ENCODE results near the gene PTPRN.
"Not testable (repeated sequence)": the region's sequence is repeated elsewhere in the genome, so short reads cannot be mapped to it uniquely, and the experiment has no call there.

Gene PTPRN

GRCh38 chr2:219327719-219328118 is 18.5 kb upstream of the PTPRN start:
- intact Hi-C loops (cut with micrococcal nuclease) = no loop called here
- H3K27me3 Mint-ChIP-seq = peaks cover 82% of the 10 kb centered on the region
- peaks cover 35% of the 10 kb centered on the region for H3K4me1 Mint-ChIP-seq (ENCODE audit: low read depth)
- H3K4me3 Mint-ChIP-seq = no peak overlapping the region
- no peak overlapping the region for H3K27ac Mint-ChIP-seq
- no peaks in the 10 kb centered on the region for H3K9me3 Mint-ChIP-seq
- no peaks in the 10 kb centered on the region for H3K36me3 Mint-ChIP-seq (ENCODE audit: low read depth)

DNA sequence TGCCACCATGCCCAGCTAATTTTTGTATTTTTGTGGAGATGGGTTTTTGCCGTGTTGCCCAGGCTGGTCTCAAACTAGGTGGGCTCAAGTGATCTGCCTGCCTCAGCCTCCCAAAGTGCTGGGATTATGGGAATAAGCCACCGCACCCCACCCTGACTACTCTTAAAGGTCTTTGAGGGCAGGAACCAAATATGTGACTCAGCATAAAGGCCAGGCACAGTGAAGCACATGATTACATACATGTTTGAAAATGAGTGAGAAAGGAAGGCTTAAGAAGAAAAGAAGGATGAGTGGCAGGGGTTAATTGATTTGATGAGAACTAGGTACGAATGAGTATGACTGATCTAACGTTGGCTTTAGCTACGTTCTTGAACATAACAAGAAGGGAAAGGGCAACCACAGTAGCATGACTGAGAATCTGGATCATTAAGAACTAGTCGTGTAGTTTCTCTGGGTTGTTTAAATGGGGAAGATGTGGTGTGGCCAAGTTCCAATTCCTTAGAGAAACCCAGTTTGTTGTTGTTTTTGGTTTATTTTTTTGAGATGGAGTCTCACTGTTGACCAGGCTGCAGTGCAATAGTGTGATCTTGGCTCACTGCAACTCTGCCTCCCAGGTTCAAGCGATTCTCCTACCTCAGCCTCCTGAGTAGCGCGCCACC is 16.6 kb upstream of the PTPRN start:
- Mint-ChIP-seq H3K9me3 (no peaks in the 10 kb centered on the region), H3K4me1 (ENCODE audit: low read depth) (peaks cover 17% of the 10 kb centered on the region), H3K36me3 (ENCODE audit: low read depth) (no peaks in the 10 kb centered on the region), H3K27ac (no peak overlapping the region), H3K27me3 (peaks cover 78% of the 10 kb centered on the region), H3K4me3 (no peak overlapping the region)
- intact Hi-C loops (cut with micrococcal nuclease) = no loop called here

GRCh38 chr2:219325136-219325535 is 15.9 kb upstream of the PTPRN start:
- peaks cover 75% of the 10 kb centered on the region for H3K27me3 Mint-ChIP-seq
- H3K4me1 Mint-ChIP-seq (ENCODE audit: low read depth) = peaks cover 17% of the 10 kb centered on the region
- no peak overlapping the region for H3K27ac Mint-ChIP-seq
- intact Hi-C loops (cut with micrococcal nuclease) = no loop called here
- no peak overlapping the region for H3K4me3 Mint-ChIP-seq
- no peaks in the 10 kb centered on the region for H3K9me3 Mint-ChIP-seq
- H3K36me3 Mint-ChIP-seq (ENCODE audit: low read depth) = no peaks in the 10 kb centered on the region

DNA sequence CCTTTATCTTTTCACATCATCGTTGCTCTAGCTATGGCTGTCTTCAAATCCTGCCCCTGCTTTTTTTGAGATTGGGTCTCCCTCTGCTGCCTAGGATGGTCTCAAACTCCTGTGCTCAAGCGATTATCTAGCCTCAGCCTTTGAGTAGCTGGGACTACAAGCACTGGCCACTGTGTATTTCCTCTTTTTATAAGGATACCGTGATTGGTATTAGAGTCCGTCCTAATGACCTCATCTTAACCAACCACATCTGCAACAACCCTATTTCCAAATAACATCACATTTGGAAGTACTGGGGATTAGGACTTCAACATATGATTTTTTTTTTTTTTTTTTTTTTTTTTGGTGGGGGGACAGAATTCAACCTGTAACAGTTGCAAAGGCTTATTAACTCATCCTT is 14.2 kb upstream of the PTPRN start:
- Mint-ChIP-seq H3K4me1 (ENCODE audit: low read depth) (peaks cover 17% of the 10 kb centered on the region), H3K4me3 (no peak overlapping the region), H3K9me3 (no peaks in the 10 kb centered on the region), H3K27ac (peak overlapping the region; percentile 26), H3K27me3 (peaks cover 65% of the 10 kb centered on the region), H3K36me3 (ENCODE audit: low read depth) (no peaks in the 10 kb centered on the region)
- intact Hi-C loops (cut with micrococcal nuclease) = no loop called here

DNA sequence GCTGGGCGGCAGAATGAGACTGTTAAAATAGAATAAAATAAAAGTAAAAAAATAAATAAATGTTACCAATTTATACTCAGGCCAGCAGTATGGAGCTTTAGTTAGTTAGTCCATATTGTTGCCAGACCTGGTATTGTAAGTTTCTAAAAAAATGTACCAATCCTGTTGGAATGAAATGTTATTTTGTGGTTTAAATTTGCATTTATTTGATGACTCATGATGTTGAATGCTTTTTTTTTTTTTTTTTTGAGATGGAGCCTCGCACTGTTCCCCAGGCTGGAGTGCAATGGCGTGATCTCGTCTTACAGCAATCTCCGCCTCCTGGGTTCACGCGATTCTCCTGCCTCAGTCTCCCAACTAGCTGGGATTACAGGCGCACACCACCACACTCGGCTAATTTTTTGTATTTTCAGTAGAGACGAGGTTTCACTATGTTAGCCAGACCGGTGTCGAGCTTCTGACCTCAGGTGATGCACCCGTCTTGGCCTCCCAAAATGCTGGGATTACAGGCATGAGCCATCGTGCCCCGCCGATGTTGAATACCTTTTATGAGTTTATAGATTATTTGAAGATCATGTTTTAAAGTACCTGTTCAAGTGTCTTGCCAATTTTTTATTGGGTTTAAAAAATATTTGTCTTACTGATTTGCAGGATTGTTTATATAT is 5.7 kb upstream of the PTPRN start:
- no peaks in the 10 kb centered on the region for H3K9me3 Mint-ChIP-seq
- no peaks in the 10 kb centered on the region for H3K36me3 Mint-ChIP-seq (ENCODE audit: low read depth)
- H3K4me1 Mint-ChIP-seq (ENCODE audit: low read depth) = no peaks in the 10 kb centered on the region
- H3K27ac Mint-ChIP-seq = no peak overlapping the region
- H3K27me3 Mint-ChIP-seq = peaks cover 26% of the 10 kb centered on the region
- intact Hi-C loops (cut with micrococcal nuclease) = no loop called here
- no peak overlapping the region for H3K4me3 Mint-ChIP-seq

- peaks cover 46% of the 10 kb centered on the region for H3K27me3 Mint-ChIP-seq
- H3K9me3 Mint-ChIP-seq; H3K27ac Mint-ChIP-seq; intact Hi-C loops (cut with micrococcal nuclease); H3K4me3 Mint-ChIP-seq; H3K36me3 Mint-ChIP-seq (ENCODE audit: low read depth); H3K4me1 Mint-ChIP-seq (ENCODE audit: low read depth): not testable (repeated sequence)
These were observed 3.6 kb upstream of the PTPRN start for GRCh38 chr2:219312683-219313263.

DNA sequence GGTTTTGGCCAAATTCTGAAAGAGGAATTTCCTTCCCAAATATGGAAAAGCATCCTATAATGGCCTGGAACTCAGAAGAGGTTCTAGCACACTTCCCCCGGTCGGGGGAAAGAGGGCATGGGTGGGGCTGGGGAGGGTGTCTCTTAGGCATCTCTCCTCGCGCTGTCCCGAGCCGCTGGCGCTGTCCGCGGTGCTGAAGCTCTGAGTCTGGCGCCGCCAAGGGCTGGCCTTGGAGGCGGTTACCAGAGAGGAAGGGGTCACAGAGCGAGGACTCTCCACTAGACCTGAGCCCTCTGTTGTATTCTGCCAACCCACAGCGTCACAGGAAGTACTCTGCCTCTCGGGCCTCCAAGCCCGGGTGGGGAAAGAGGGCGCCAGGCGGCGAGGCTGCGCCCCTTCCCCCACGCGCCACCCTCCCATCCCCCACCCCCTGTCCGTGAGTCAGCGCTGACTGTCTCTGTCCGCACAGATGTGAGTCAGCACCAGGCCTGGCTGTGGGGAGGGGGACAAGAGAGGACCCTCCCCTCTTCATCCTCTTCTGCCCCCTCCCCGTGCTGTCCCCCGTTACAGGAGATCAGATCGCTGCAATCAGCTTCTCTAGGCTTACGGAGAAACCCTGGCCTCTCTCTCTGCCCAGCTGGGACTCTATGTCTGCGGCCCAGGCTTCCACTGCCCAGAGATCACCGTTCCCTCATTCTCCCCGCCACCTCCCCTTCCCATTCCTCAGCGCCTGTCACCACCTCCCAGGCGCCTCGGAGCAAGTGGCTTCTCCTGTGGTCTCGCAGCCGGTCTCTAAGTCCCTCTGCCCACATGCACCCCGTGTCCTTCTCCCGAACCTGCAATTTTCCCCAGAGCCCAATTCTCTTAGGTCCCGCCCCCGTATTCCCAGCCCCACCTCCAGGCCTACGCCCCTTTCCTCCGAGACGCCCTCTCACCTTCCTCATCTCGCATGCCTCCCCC is 779 bp downstream of the PTPRN start:
- Mint-ChIP-seq H3K4me3 (no peak overlapping the region), H3K4me1 (ENCODE audit: low read depth) (peaks cover 10% of the 10 kb centered on the region), H3K36me3 (ENCODE audit: low read depth) (no peaks in the 10 kb centered on the region), H3K27ac (no peak overlapping the region), H3K9me3 (no peaks in the 10 kb centered on the region), H3K27me3 (peaks cover 66% of the 10 kb centered on the region)
- intact Hi-C loops (cut with micrococcal nuclease) = loop anchor here (5.0 kb wide), 1 partner anchor 44 kb away; no protein-coding TSS in a partner anchor

- H3K27ac Mint-ChIP-seq = no peak overlapping the region
- no peaks in the 10 kb centered on the region for H3K9me3 Mint-ChIP-seq
- intact Hi-C loops (cut with micrococcal nuclease) = loop anchor here (5.0 kb wide), 1 partner anchor 46 kb away; no protein-coding TSS in a partner anchor
- no peaks in the 10 kb centered on the region for H3K36me3 Mint-ChIP-seq (ENCODE audit: low read depth)
- H3K4me3 Mint-ChIP-seq = no peak overlapping the region
- H3K27me3 Mint-ChIP-seq = peaks cover 79% of the 10 kb centered on the region
- peaks cover 10% of the 10 kb centered on the region for H3K4me1 Mint-ChIP-seq (ENCODE audit: low read depth)
These were observed 3.2 kb downstream of the PTPRN start for GRCh38 chr2:219306047-219306446.

GRCh38 chr2:219304223-219304622 is 5.0 kb downstream of the PTPRN start:
- intact Hi-C loops (cut with micrococcal nuclease) = no loop called here
- no peaks in the 10 kb centered on the region for H3K9me3 Mint-ChIP-seq
- peaks cover 82% of the 10 kb centered on the region for H3K27me3 Mint-ChIP-seq
- no peak overlapping the region for H3K4me3 Mint-ChIP-seq
- H3K27ac Mint-ChIP-seq = no peak overlapping the region
- H3K36me3 Mint-ChIP-seq (ENCODE audit: low read depth) = no peaks in the 10 kb centered on the region
- H3K4me1 Mint-ChIP-seq (ENCODE audit: low read depth) = peaks cover 10% of the 10 kb centered on the region

GRCh38 chr2:219302412-219302968 is 6.7 kb downstream of the PTPRN start:
- H3K9me3 Mint-ChIP-seq = no peaks in the 10 kb centered on the region
- no peaks in the 10 kb centered on the region for H3K36me3 Mint-ChIP-seq (ENCODE audit: low read depth)
- H3K27me3 Mint-ChIP-seq = peaks cover 77% of the 10 kb centered on the region
- no peak overlapping the region for H3K27ac Mint-ChIP-seq
- no peak overlapping the region for H3K4me3 Mint-ChIP-seq
- intact Hi-C loops (cut with micrococcal nuclease) = no loop called here
- H3K4me1 Mint-ChIP-seq (ENCODE audit: low read depth) = peaks cover 10% of the 10 kb centered on the region

DNA sequence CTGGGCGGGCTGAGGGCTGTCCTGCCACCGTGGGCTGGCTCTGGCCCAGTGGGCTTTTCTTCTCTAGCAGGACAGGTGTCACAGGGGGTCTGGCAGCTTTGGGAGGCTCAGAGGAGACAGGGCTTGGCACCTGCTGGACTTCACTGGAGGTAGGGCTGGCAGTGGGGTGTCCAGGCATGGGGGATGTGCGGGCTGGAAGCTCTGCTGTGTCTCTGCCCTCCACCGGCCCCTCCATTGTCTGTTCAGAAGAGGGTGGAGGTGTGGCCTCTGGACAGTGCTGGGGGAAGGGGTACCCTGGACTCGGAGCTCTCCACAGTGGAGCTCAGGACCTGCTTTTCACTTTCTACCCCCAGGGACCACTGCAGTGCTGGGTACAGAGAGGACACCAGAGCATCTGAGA is 9.2 kb downstream of the PTPRN start:
- Mint-ChIP-seq H3K4me1 (ENCODE audit: low read depth) (peaks cover 7% of the 10 kb centered on the region), H3K36me3 (ENCODE audit: low read depth) (no peaks in the 10 kb centered on the region), H3K9me3 (no peaks in the 10 kb centered on the region), H3K27me3 (peaks cover 80% of the 10 kb centered on the region), H3K27ac (no peak overlapping the region), H3K4me3 (no peak overlapping the region)
- intact Hi-C loops (cut with micrococcal nuclease) = no loop called here

- intact Hi-C loops (cut with micrococcal nuclease) = no loop called here
- H3K4me1 Mint-ChIP-seq (ENCODE audit: low read depth) = peaks cover 4% of the 10 kb centered on the region
- no peaks in the 10 kb centered on the region for H3K36me3 Mint-ChIP-seq (ENCODE audit: low read depth)
- H3K27ac Mint-ChIP-seq = no peak overlapping the region
- H3K4me3 Mint-ChIP-seq = no peak overlapping the region
- peaks cover 78% of the 10 kb centered on the region for H3K27me3 Mint-ChIP-seq
- no peaks in the 10 kb centered on the region for H3K9me3 Mint-ChIP-seq
These were observed 9.8 kb downstream of the PTPRN start for GRCh38 chr2:219299372-219299760.

DNA sequence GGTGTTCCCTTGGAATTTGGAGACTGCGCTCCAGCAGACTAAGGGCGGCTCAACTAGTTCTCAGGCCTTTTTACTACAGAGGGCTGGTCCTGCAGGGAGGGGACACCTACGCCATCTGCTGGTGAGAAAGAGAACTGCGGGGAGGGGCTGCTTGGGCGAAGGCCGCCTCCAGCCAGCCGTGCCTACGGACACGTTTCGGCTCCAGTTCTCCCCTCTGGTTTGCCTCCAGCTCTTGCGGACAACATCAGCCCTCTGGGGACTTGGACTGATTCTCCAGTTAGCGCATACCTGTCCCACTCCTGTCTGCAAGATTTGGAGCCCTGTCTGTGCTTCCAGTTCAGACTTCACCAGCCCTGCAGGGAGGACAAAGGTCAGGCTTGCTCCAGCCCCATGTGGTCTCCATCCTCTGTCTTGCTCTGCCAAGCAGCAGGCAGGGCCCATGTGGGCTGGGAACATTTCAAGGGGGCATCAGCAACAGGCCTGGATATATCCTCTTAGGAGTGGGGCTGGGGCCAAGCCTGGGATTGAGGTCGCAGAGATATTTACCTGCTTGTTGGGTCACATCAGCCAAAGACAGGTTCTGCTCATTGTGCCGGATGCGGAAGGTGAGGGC is 10.3 kb downstream of the PTPRN start:
- intact Hi-C loops (cut with micrococcal nuclease) = loop anchor here (1.0 kb wide), 1 partner anchor 139 kb away; the partner anchor contains the start of gene NHEJ1
- no peaks in the 10 kb centered on the region for H3K9me3 Mint-ChIP-seq
- H3K4me1 Mint-ChIP-seq (ENCODE audit: low read depth) = peaks cover 8% of the 10 kb centered on the region
- no peaks in the 10 kb centered on the region for H3K36me3 Mint-ChIP-seq (ENCODE audit: low read depth)
- peaks cover 82% of the 10 kb centered on the region for H3K27me3 Mint-ChIP-seq
- no peak overlapping the region for H3K4me3 Mint-ChIP-seq
- H3K27ac Mint-ChIP-seq = no peak overlapping the region
